Lower lobe of right lung (tissue), 2 donors: ENCODE data around the gene HERPUD2. TPM values are rescaled to one million over a fixed set of nuclear protein-coding genes. Genes with fewer than 3 reads are reported as not detected.
"Not testable (repeated sequence)": the region's sequence is repeated elsewhere in the genome, so short reads cannot be mapped to it uniquely, and the experiment has no call there.

Experiments used
- ATAC-seq, 2 donors: fragments of 200-7000 bp; cut with Tn5 transposase; one replicate each; pipeline ENCODE4 v1.9.1; 2020 to 2022; ENCODE audit warnings: mild to moderate bottlenecking in 2 of 2, moderate library complexity in 2 of 2
- DNase-seq: peaks from one replicate; pipeline ENCODE4 v3.0.0-alpha.2; 2020
- H3K27ac ChIP-seq: fragments of 200-600 bp; one replicate; pipeline ENCODE4 v1.8.0; 2022
- H3K27me3 ChIP-seq: fragments of 200-600 bp; one replicate; pipeline ENCODE4 v1.8.0; 2022; ENCODE audit warnings: low read depth
- H3K36me3 ChIP-seq: fragments of 200-600 bp; one replicate; pipeline ENCODE4 v1.8.0; 2022; ENCODE audit warnings: mild to moderate bottlenecking
- H3K4me1 ChIP-seq: fragments of 200-600 bp; one replicate; pipeline ENCODE4 v1.8.0; 2022
- H3K4me3 ChIP-seq: fragments of 200-600 bp; one replicate; pipeline ENCODE4 v1.8.0; 2022; ENCODE audit warnings: mild to moderate bottlenecking
- H3K9me3 ChIP-seq: fragments of 200-600 bp; one replicate; pipeline ENCODE4 v1.8.0; 2022
- intact Hi-C: fragments of 100-400 bp; cut with DNase I; formaldehyde crosslinking; loops from one replicate; pipeline ENCODE4 v1.11.0; 2022
- total RNA-seq: library from RNA; stranded (reverse); fragmentation: NEBNext Ultra II Directional; extraction: Animal tissue kit (Norgen Biotek cat#: 25700); gene quantifications from one replicate; pipeline ENCODE4 v1.2.1, GENCODE V29; 2021
- TF ChIP-seq, protein P1 (sequence below): fragments of 200-600 bp; IDR thresholded peaks from one replicate; pipeline ENCODE4 v1.8.0; 2022; ENCODE audit warnings: antibody characterized with exemption, mild to moderate bottlenecking
- donor health status: DM: no; HTN: yes; CAD: no; lungs with severe emphysema.

HERPUD2 gene
- total RNA-seq, 1 donor from 2014 or later = 40.0 TPM

- Histone ChIP-seq H3K36me3 (no peaks in the 10 kb centered on the region), H3K9me3 (no peaks in the 10 kb centered on the region), H3K27me3 (no peaks in the 10 kb centered on the region), H3K4me1 (peaks cover 13% of the 10 kb centered on the region), H3K4me3 (no peak overlapping the region), H3K27ac (no peak overlapping the region)
- DNase-seq (no peak), ATAC-seq (no peak)
- TF ChIP-seq, protein P1, sequence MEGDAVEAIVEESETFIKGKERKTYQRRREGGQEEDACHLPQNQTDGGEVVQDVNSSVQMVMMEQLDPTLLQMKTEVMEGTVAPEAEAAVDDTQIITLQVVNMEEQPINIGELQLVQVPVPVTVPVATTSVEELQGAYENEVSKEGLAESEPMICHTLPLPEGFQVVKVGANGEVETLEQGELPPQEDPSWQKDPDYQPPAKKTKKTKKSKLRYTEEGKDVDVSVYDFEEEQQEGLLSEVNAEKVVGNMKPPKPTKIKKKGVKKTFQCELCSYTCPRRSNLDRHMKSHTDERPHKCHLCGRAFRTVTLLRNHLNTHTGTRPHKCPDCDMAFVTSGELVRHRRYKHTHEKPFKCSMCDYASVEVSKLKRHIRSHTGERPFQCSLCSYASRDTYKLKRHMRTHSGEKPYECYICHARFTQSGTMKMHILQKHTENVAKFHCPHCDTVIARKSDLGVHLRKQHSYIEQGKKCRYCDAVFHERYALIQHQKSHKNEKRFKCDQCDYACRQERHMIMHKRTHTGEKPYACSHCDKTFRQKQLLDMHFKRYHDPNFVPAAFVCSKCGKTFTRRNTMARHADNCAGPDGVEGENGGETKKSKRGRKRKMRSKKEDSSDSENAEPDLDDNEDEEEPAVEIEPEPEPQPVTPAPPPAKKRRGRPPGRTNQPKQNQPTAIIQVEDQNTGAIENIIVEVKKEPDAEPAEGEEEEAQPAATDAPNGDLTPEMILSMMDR = no peak
- intact Hi-C loops = no loop called here
These were observed 4.9 kb upstream of the HERPUD2 start for GRCh38 chr7:35699796-35700305.

GRCh38 chr7:35698382-35698781, 3.4 kb upstream of the HERPUD2 start:
- ATAC-seq, H3K27me3 ChIP-seq, intact Hi-C loops: not testable (repeated sequence)

DNA sequence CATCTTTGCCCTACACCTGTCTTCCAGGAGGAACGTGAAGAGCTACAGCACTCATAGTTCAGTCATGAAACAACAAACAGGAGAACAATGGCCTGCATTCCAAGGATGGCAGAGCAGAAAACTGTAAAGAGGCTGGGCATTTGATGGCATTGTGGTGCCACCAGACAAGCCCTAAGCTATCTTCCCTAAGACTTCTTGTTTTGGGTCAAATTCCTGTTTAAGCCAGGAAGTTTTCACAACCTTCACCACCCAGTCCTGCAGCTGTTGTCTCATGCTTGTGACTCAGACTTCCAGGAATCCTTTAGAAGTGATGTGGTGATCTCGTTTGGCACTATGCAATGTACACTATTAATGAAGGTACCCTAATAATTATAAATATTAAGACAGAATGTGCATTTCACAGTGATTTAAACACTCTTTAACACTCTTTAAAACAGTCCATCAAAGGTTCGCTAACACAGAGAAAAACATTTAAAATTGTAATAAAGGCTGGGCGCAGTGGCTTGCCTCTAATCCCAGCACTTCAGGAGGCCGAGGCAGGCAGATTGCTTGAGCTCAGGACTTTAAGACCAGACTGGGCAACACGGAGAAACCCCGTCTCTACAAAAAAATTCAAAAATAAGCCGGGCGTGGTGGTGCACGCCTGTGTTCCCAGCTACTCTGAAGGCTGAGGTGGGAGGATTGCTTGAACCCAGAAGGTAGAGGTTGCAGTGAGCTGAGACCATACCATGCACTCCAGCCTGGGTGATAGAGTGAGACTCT, 2.7 kb upstream of the HERPUD2 start:
- Histone ChIP-seq H3K4me3 (no peak overlapping the region), H3K27ac (no peak overlapping the region), H3K27me3 (no peaks in the 10 kb centered on the region), H3K9me3 (no peaks in the 10 kb centered on the region), H3K4me1 (peaks cover 26% of the 10 kb centered on the region), H3K36me3 (no peaks in the 10 kb centered on the region)
- TF ChIP-seq, protein P1 = no peak
- DNase-seq (no peak), ATAC-seq (no peak)
- intact Hi-C loops = no loop called here

More at GRCh38 chr7:35698382-35698781, 3.4 kb upstream of the HERPUD2 start:
- not testable (repeated sequence) for H3K27ac ChIP-seq, DNase-seq, H3K4me3 ChIP-seq, H3K36me3 ChIP-seq, H3K9me3 ChIP-seq
- H3K4me1 ChIP-seq = peaks cover 19% of the 10 kb centered on the region

GRCh38 chr7:35695987-35696386, 1.1 kb upstream of the HERPUD2 start:
- Histone ChIP-seq H3K36me3 (no peaks in the 10 kb centered on the region), H3K4me3 (peak overlapping the region; percentile 92), H3K4me1 (peaks cover 42% of the 10 kb centered on the region), H3K27me3 (no peaks in the 10 kb centered on the region), H3K9me3 (no peaks in the 10 kb centered on the region), H3K27ac (no peak overlapping the region)
- no peak for DNase-seq
- ATAC-seq = no peak
- TF ChIP-seq, protein P1 = no peak
- intact Hi-C loops = no loop called here

- H3K27ac ChIP-seq = peak overlapping the region; percentile 99
- peak overlapping the region; percentile 92 for H3K4me3 ChIP-seq
- ATAC-seq (peak; percentile 1 to 2), DNase-seq (no peak)
- intact Hi-C loops = no loop called here
- H3K27me3 ChIP-seq = no peaks in the 10 kb centered on the region
- no peaks in the 10 kb centered on the region for H3K9me3 ChIP-seq
- no peaks in the 10 kb centered on the region for H3K36me3 ChIP-seq
- H3K4me1 ChIP-seq = peaks cover 46% of the 10 kb centered on the region
- TF ChIP-seq, protein P1 = no peak
These were observed 527 bp upstream of the HERPUD2 start for GRCh38 chr7:35695473-35695850.

DNA sequence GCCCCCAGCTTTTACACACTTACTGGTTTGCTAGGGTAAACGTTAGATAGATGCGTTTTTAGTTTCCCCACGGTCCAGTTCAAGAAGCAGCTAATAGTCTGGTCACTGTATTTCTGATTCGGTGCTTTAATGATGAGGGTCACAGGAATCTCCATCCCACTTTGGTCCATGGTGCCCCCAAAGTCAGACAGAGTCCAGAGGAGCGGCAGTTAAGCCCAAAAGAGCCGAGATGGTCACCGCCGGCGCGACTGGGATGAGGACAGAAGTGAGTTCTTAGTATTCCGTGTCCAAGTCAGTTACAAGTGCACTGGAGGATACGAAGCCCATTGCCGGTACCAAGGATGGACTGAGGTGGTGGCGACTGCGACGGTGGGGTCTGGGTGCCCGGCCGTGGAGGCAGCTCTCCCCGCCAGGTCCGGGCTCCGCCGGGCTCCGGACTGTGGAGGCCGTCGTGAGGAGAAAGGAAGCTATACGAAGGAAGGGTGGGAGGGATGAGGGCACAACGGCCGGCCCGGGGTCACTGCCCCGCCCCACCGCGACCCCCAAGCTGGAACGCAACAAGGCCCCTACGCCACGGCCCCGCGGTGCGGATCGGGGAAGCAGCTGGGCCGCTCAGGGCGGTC, 663 bp downstream of the HERPUD2 start:
- Histone ChIP-seq H3K9me3 (no peaks in the 10 kb centered on the region), H3K4me3 (peak overlapping the region; percentile 92), H3K4me1 (peaks cover 58% of the 10 kb centered on the region), H3K36me3 (no peaks in the 10 kb centered on the region), H3K27me3 (no peaks in the 10 kb centered on the region), H3K27ac (peak overlapping the region; percentile 99)
- TF ChIP-seq, protein P1 = no peak
- DNase-seq (no peak), ATAC-seq (peak; percentile 52 to 63)
- intact Hi-C loops = no loop called here
